PC-9 (cell line): ENCODE results near the gene ATG2A.

Experiments
- EZH2 ChIP-seq: fragments of 200-600 bp; sonication (generic); IDR thresholded peaks from 2 replicates; pipeline ENCODE4 v1.8.0; 2017; ENCODE audit warnings: antibody characterized with exemption, low read depth
- TF ChIP-seq, protein P1 (sequence below): fragments of 200-600 bp; sonication (generic); conservative IDR thresholded peaks from 2 replicates; pipeline ENCODE4 v1.6.1; 2017; ENCODE audit warnings: mixed run types, antibody characterized with exemption, mild to moderate bottlenecking, moderate library complexity

DNA sequence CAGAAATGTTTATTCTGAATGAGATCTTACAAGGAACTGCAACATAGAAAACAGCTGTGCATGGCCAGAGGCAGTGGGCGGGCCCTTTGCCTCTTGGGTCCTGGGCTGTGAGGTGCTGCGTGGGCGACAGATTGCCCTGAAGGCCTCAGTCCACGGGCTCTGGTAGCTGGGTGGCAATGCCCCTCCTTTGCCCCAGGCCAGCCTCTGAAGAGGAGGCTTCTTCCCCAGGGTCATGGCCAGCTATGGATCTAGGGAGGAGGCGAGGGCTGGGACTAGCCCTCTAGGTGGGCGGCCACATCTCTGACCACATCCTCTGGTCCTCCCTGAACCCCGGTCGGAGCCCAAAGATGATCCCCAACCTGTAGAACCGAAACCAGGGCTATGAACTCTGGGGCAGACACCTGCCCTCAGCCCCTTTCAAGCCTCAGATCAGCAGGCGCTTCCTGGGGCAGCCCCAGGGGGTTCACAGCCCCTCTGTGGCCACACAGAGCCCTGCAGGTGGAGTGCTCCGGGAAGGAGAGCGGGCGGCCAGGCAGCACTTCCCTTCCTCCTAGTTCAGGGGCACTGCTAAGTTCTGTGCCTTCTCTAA lies 65.9 kb downstream of the ATG2A start:
- TF ChIP-seq, protein P1, sequence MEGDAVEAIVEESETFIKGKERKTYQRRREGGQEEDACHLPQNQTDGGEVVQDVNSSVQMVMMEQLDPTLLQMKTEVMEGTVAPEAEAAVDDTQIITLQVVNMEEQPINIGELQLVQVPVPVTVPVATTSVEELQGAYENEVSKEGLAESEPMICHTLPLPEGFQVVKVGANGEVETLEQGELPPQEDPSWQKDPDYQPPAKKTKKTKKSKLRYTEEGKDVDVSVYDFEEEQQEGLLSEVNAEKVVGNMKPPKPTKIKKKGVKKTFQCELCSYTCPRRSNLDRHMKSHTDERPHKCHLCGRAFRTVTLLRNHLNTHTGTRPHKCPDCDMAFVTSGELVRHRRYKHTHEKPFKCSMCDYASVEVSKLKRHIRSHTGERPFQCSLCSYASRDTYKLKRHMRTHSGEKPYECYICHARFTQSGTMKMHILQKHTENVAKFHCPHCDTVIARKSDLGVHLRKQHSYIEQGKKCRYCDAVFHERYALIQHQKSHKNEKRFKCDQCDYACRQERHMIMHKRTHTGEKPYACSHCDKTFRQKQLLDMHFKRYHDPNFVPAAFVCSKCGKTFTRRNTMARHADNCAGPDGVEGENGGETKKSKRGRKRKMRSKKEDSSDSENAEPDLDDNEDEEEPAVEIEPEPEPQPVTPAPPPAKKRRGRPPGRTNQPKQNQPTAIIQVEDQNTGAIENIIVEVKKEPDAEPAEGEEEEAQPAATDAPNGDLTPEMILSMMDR, result no peak
- no peak for TF ChIP-seq EZH2
